ENCODE results near the gene SLC44A1.

DNA sequence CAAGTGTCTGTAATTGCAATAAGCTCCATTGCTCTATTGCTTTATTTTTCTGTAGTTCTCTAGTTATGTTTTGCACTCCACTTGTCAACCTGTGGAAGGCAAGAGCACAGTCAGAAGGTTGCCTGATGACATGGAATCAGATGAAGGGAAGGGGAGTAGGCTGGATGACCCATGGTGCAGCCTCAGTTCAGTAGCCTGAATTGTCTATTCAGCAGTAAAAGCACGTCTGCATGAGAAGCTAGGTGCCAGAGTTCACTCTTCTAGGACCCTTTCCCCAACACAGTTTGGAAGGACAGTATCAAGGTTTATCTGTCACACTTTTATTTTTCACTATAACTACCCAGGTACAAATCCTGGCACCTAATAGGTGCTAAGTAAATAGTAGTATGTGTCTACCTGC lies 39.3 kb downstream of the SLC44A1 start:
- TF ChIP-seq EP300 (IDR thresholded peaks at IDR 0.05; ENCODE audit: borderline replicate concordance in 1 of 2, control insufficient read depth in 1 of 2, low read depth in 2 of 2, low read length in 2 of 2) (no peak), BRCA1 (IDR thresholded peaks at IDR 0.05; ENCODE audit: low read depth, low read length) (no peak), ASH2L (IDR thresholded peaks at IDR 0.05; ENCODE audit: borderline replicate concordance, low read depth) (no peak), NR2C2 (IDR thresholded peaks at IDR 0.05; ENCODE audit: borderline replicate concordance, control insufficient read depth, insufficient read length, low read depth) (no peak)
- TF ChIP-seq, protein P1, sequence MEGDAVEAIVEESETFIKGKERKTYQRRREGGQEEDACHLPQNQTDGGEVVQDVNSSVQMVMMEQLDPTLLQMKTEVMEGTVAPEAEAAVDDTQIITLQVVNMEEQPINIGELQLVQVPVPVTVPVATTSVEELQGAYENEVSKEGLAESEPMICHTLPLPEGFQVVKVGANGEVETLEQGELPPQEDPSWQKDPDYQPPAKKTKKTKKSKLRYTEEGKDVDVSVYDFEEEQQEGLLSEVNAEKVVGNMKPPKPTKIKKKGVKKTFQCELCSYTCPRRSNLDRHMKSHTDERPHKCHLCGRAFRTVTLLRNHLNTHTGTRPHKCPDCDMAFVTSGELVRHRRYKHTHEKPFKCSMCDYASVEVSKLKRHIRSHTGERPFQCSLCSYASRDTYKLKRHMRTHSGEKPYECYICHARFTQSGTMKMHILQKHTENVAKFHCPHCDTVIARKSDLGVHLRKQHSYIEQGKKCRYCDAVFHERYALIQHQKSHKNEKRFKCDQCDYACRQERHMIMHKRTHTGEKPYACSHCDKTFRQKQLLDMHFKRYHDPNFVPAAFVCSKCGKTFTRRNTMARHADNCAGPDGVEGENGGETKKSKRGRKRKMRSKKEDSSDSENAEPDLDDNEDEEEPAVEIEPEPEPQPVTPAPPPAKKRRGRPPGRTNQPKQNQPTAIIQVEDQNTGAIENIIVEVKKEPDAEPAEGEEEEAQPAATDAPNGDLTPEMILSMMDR (IDR thresholded peaks at IDR 0.05 in 2 of 3, conservative IDR thresholded peaks at IDR 0.05 in 1 of 3; ENCODE audit: control insufficient read depth in 2 of 3, extremely low read depth in 1 of 3, insufficient read depth in 1 of 3, low read depth in 3 of 3, low read length in 3 of 3): no peak
- TF ChIP-seq, protein P2, sequence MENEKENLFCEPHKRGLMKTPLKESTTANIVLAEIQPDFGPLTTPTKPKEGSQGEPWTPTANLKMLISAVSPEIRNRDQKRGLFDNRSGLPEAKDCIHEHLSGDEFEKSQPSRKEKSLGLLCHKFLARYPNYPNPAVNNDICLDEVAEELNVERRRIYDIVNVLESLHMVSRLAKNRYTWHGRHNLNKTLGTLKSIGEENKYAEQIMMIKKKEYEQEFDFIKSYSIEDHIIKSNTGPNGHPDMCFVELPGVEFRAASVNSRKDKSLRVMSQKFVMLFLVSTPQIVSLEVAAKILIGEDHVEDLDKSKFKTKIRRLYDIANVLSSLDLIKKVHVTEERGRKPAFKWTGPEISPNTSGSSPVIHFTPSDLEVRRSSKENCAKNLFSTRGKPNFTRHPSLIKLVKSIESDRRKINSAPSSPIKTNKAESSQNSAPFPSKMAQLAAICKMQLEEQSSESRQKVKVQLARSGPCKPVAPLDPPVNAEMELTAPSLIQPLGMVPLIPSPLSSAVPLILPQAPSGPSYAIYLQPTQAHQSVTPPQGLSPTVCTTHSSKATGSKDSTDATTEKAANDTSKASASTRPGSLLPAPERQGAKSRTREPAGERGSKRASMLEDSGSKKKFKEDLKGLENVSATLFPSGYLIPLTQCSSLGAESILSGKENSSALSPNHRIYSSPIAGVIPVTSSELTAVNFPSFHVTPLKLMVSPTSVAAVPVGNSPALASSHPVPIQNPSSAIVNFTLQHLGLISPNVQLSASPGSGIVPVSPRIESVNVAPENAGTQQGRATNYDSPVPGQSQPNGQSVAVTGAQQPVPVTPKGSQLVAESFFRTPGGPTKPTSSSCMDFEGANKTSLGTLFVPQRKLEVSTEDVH (IDR thresholded peaks at IDR 0.05; ENCODE audit: low read depth, partially characterized antibody): no peak
- TF ChIP-seq, protein P3, sequence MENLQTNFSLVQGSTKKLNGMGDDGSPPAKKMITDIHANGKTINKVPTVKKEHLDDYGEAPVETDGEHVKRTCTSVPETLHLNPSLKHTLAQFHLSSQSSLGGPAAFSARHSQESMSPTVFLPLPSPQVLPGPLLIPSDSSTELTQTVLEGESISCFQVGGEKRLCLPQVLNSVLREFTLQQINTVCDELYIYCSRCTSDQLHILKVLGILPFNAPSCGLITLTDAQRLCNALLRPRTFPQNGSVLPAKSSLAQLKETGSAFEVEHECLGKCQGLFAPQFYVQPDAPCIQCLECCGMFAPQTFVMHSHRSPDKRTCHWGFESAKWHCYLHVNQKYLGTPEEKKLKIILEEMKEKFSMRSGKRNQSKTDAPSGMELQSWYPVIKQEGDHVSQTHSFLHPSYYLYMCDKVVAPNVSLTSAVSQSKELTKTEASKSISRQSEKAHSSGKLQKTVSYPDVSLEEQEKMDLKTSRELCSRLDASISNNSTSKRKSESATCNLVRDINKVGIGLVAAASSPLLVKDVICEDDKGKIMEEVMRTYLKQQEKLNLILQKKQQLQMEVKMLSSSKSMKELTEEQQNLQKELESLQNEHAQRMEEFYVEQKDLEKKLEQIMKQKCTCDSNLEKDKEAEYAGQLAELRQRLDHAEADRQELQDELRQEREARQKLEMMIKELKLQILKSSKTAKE (IDR thresholded peaks at IDR 0.05; ENCODE audit: low read depth, poor library complexity, severe bottlenecking): no peak

All from GM12878 (cell line).